ENCODE results near the gene PRDM5.

DNA sequence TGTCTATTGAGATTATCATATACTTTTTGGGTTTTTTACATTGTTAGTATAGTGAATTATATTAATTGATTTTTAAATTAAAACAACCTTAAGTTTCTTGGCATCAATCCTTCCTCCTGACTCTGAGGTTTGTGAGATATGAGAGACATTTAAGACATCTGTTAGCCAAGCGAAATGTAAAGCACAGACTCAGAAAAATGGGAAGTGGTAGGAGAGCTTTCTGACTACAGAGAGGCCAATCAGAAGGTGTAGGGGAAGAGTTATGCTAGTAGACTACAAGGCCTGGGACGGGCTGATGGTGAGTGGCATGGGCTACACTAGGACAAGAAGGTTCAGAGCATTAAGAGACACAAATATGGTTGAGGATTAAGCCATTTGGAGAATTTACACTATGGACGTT, 255.4 kb downstream of the PRDM5 start:
- TF ChIP-seq, protein P1, sequence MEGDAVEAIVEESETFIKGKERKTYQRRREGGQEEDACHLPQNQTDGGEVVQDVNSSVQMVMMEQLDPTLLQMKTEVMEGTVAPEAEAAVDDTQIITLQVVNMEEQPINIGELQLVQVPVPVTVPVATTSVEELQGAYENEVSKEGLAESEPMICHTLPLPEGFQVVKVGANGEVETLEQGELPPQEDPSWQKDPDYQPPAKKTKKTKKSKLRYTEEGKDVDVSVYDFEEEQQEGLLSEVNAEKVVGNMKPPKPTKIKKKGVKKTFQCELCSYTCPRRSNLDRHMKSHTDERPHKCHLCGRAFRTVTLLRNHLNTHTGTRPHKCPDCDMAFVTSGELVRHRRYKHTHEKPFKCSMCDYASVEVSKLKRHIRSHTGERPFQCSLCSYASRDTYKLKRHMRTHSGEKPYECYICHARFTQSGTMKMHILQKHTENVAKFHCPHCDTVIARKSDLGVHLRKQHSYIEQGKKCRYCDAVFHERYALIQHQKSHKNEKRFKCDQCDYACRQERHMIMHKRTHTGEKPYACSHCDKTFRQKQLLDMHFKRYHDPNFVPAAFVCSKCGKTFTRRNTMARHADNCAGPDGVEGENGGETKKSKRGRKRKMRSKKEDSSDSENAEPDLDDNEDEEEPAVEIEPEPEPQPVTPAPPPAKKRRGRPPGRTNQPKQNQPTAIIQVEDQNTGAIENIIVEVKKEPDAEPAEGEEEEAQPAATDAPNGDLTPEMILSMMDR (conservative IDR thresholded peaks at IDR 0.05; ENCODE audit: low read depth, low read length) = no peak
- no peak for TF ChIP-seq EZH2 (IDR thresholded peaks at IDR 0.05; ENCODE audit: borderline replicate concordance, low read depth, low read length, poor library complexity, severe bottlenecking)

All from A673 (cell line).